OCI-LY7 (cell line): ENCODE data around the gene GPC4.

Source experiments
- EZH2phosphoT487 ChIP-seq: fragments of 200-600 bp; sonication (generic); IDR thresholded peaks from 2 replicates; pipeline ENCODE4 v1.6.1; 2018; ENCODE audit warnings: low read depth, borderline replicate concordance, mild to moderate bottlenecking, mixed run types, antibody characterized with exemption, low read length, moderate library complexity, mixed read lengths
- TF ChIP-seq, protein P1 (sequence below): fragments of 200-600 bp; sonication (generic); conservative IDR thresholded peaks from 2 replicates; pipeline ENCODE4 v1.5.1; 2014; ENCODE audit warnings: mild to moderate bottlenecking, antibody characterized with exemption, low read length, moderate library complexity, mixed read lengths

DNA sequence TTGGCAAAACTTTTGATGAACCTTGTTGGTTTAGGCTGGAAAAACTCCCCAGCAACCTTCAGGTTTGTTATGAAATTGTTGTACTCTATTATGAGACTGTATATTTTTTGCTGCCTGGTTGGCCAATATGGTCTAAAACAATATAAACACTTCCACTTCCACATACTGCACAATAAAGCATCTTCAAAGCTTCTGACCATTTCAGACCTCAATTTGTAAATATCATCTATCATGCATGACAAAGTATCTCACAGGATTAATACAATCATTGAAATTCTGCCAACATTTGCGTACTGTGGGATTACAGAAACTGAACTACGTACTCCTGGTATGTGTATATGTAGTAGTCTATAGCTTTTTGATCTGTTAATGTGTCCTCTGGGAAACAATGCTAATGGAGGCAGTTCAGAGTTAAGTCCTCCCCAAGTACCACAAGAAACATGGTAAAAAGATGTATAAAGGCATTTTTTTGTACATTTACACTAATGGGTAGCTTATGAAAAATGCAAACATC, 40.4 kb downstream of the GPC4 start:
- TF ChIP-seq, protein P1, sequence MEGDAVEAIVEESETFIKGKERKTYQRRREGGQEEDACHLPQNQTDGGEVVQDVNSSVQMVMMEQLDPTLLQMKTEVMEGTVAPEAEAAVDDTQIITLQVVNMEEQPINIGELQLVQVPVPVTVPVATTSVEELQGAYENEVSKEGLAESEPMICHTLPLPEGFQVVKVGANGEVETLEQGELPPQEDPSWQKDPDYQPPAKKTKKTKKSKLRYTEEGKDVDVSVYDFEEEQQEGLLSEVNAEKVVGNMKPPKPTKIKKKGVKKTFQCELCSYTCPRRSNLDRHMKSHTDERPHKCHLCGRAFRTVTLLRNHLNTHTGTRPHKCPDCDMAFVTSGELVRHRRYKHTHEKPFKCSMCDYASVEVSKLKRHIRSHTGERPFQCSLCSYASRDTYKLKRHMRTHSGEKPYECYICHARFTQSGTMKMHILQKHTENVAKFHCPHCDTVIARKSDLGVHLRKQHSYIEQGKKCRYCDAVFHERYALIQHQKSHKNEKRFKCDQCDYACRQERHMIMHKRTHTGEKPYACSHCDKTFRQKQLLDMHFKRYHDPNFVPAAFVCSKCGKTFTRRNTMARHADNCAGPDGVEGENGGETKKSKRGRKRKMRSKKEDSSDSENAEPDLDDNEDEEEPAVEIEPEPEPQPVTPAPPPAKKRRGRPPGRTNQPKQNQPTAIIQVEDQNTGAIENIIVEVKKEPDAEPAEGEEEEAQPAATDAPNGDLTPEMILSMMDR: no peak
- no peak for TF ChIP-seq EZH2phosphoT487
